Renal cortical epithelial cell (primary cell): ENCODE results near the gene FIBCD1. TPM values are rescaled to one million over a fixed set of nuclear protein-coding genes. Genes with fewer than 3 reads are reported as not detected.

Experiments used
- DNase-seq: peaks from one replicate; pipeline ENCODE4 v3.0.0-alpha.2; 2011; ENCODE audit warnings: low read depth
- total RNA-seq: library from RNA; depleted of rRNA; stranded (reverse); fragments of >200 nt; gene quantifications from 2 replicates; pipeline ENCODE4 v1.2.3, GENCODE V29; 2014

The FIBCD1 gene
- total RNA-seq, 1 donor from 2014 or later, result 7.9 TPM

- peak; percentile 92 for DNase-seq
These were observed 78.4 kb downstream of the FIBCD1 start for GRCh38 chr9:130860458-130861316.

DNA sequence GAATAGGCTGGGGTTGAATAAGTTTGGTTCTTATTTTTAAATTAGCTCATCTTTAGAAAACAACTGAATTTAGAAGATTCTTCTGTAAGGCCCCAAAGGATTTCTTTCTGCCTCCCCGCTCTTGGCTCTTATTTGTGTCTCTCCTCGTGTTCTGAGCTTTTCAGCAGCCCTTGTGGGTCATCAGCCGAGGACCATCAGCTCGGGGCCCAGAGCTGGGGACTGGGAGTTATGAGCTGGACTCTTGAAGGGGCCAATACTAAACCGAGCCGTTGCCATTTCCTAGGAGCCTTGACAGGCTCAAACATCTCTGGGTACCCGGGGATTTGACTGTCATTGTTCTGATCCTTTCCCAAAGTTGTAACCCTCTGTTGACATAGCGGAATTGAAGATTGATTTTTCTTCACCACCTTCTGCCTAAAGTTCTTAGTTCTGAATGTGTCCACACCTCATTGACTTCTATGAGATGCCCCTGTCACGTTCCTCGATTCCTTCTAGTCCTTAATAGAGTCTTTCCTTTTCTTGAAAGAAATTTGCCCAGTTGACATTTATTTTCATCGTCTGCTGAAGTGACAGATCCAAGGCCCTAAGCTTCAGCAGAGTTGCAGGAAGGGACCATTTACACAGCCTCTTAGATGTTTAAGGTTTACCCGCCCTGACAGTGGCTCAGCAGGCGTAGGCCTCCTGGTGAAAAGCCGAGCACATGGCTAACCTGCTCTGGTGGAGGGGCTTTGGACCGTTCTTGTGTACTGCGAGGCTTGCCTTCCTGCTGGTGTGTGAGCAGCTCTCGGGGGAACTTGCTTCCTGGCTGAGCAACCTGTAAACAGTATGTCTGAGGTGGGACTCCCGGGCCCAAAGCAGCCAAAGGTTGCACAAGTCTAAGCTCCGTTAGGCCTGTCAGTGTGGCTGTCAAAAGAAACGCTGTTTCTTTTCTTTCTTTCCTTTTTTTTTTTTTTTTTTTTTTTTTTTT is 80.0 kb downstream of the FIBCD1 start:
- DNase-seq, result no peak

DNA sequence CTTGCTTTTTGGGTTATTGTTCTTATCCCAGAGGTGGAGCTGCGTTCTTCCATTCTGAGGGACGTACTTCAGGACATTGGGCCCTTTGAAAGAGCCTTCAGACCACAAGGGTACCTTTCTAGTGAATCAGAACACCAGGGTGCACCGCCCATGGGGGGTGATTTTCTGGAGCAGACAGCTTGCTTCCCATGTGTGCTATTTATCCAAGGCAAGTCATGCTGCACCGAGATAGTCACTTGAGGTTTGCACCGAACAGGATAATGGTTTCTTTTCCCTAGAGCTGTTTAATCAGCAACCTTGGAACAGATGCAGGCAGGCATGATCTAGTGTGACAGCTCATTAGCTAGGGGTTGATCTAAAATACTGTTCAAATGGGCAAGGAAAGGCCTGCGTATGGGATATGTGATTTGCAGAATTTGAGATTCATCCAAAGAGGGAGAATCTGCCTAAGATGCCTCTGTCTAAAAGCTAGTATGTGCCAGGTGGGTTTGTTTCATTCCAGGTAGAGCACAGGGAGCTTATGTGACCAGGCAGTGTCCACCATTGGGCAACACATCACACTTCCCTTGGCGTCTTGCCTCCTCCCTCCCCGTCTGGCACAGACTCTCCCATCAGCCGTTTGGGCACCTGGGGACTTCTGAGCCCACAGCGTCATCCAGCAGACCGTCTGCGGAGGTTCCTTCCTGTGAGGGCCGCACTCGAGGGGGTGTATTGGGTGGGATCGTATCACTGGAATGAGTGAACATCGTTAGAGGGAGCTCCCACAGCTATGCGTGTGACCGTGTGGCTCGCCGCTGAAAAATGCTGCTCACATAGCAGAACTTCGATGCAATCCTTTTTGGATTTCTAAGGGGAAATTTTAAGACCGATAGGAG is 80.9 kb downstream of the FIBCD1 start:
- peak; percentile 92 for DNase-seq

- DNase-seq, result no peak
These were observed 82.6 kb downstream of the FIBCD1 start for GRCh38 chr9:130856474-130856873.

- DNase-seq, result no peak
These were observed 84.2 kb downstream of the FIBCD1 start for GRCh38 chr9:130854835-130855234.

GRCh38 chr9:130854092-130854491 is 85.0 kb downstream of the FIBCD1 start:
- no peak for DNase-seq

GRCh38 chr9:130852801-130853200 is 86.2 kb downstream of the FIBCD1 start:
- no peak for DNase-seq

Other genes starting within 250 kb of the FIBCD1 start
- gene EXOSC2, start 245.5 kb downstream of the FIBCD1 start, total RNA-seq, result 23.8 and 37.2 TPM in 2 replicates
- 42.4 and 94.1 TPM in 2 replicates for gene ABL1, start 104.0 kb downstream of the FIBCD1 start, total RNA-seq
- not detected in 2 replicates for gene QRFP, start 42.4 kb downstream of the FIBCD1 start, total RNA-seq
- 0.05 TPM in 1 of 2 replicates, not detected in the other for gene LAMC3, start 69.9 kb upstream of the FIBCD1 start, total RNA-seq
- gene AIF1L, start 157.3 kb upstream of the FIBCD1 start, total RNA-seq, result 322 and 450 TPM in 2 replicates
- gene NUP214, start 186.3 kb upstream of the FIBCD1 start, total RNA-seq, result 11.5 and 40.6 TPM in 2 replicates